ENCODE data around the gene NBPF14.
"Not testable (repeated sequence)": the region's sequence is repeated elsewhere in the genome, so short reads cannot be mapped to it uniquely, and the experiment has no call there.

- not testable (repeated sequence) for TF ChIP-seq ZFX (IDR thresholded peaks at IDR 0.05); CTCF (conservative IDR thresholded peaks at IDR 0.05)
Measured at GRCh38 chr1:148493933-148494332, 101.9 kb downstream of the NBPF14 start.

Measured in C4-2B (cell line).